Measurements from ENCODE around the gene ATP8A2. TPM values are rescaled to one million over a fixed set of nuclear protein-coding genes. Genes with fewer than 3 reads are reported as not detected.

ATP8A2 gene
- polyA plus RNA-seq, 1 donor from 2014 or later = 11.9 TPM

GRCh38 chr13:25391932-25392331 lies 20.2 kb downstream of the ATP8A2 start:
- TF ChIP-seq POLR2AphosphoS5 (IDR thresholded peaks at IDR 0.05) = no peak
- TF ChIP-seq EP300 (conservative IDR thresholded peaks at IDR 0.05; ENCODE audit: poor library complexity, severe bottlenecking) = no peak
- TF ChIP-seq EZH2 (IDR thresholded peaks at IDR 0.05; ENCODE audit: borderline replicate concordance, insufficient read depth, low read length, poor library complexity, severe bottlenecking) = no peak
- no peak for TF ChIP-seq SMC3 (conservative IDR thresholded peaks at IDR 0.05; ENCODE audit: poor library complexity)
- no peak for TF ChIP-seq MXI1 (conservative IDR thresholded peaks at IDR 0.05; ENCODE audit: poor library complexity, severe bottlenecking)
- no peak for TF ChIP-seq RAD21 (conservative IDR thresholded peaks at IDR 0.05)
- TF ChIP-seq REST (IDR thresholded peaks at IDR 0.05; ENCODE audit: borderline replicate concordance) = no peak
- no peak for TF ChIP-seq CTCF (IDR thresholded peaks at IDR 0.05; ENCODE audit: poor library complexity, severe bottlenecking)
- no peak for TF ChIP-seq TAF1 (IDR thresholded peaks at IDR 0.05; ENCODE audit: low read depth)
- Histone ChIP-seq H3K4me3 (ENCODE audit: low read length) (no peak overlapping the region), H2AFZ (ENCODE audit: low read depth, low read length) (no peak overlapping the region), H3K4me2 (ENCODE audit: low read length) (no peak overlapping the region), H3K9ac (ENCODE audit: low read length) (no peak overlapping the region), H3K9me3 (ENCODE audit: low read length) (no peaks in the 10 kb centered on the region), H3K9me2 (ENCODE audit: insufficient read depth, low read length) (no peaks in the 10 kb centered on the region), H3K36me3 (ENCODE audit: insufficient read depth, low read length) (no peaks in the 10 kb centered on the region), H3K27ac (ENCODE audit: low read length) (no peak overlapping the region), H4K20me1 (ENCODE audit: insufficient read depth) (no peaks in the 10 kb centered on the region), H3F3A (ENCODE audit: insufficient read depth, low read length, poor library complexity, severe bottlenecking) (no peaks in the 10 kb centered on the region), H3K27me3 (ENCODE audit: insufficient read depth, low read depth, low read length) (no peaks in the 10 kb centered on the region), H3K79me2 (replicated peaks; ENCODE audit: insufficient read depth, low read length) (no peaks in the 10 kb centered on the region)

GRCh38 chr13:25394402-25395060 lies 22.8 kb downstream of the ATP8A2 start:
- no peaks in the 10 kb centered on the region for H3K27me3 ChIP-seq (ENCODE audit: insufficient read depth, low read depth, low read length)
- H2AFZ ChIP-seq (ENCODE audit: low read depth, low read length) = no peak overlapping the region
- no peaks in the 10 kb centered on the region for H3K9me2 ChIP-seq (ENCODE audit: insufficient read depth, low read length)
- H3K9ac ChIP-seq (ENCODE audit: low read length) = no peak overlapping the region
- no peaks in the 10 kb centered on the region for H3F3A ChIP-seq (ENCODE audit: insufficient read depth, low read length, poor library complexity, severe bottlenecking)
- no peak overlapping the region for H3K4me3 ChIP-seq (ENCODE audit: low read length)
- no peaks in the 10 kb centered on the region for H3K9me3 ChIP-seq (ENCODE audit: low read length)
- H3K79me2 ChIP-seq (replicated peaks; ENCODE audit: insufficient read depth, low read length) = no peaks in the 10 kb centered on the region
- TF ChIP-seq EZH2 (IDR thresholded peaks at IDR 0.05; ENCODE audit: borderline replicate concordance, insufficient read depth, low read length, poor library complexity, severe bottlenecking) = no peak
- TF ChIP-seq EP300 (conservative IDR thresholded peaks at IDR 0.05; ENCODE audit: poor library complexity, severe bottlenecking) = no peak
- H4K20me1 ChIP-seq (ENCODE audit: insufficient read depth) = no peaks in the 10 kb centered on the region
- H3K4me2 ChIP-seq (ENCODE audit: low read length) = no peak overlapping the region
- no peak overlapping the region for H3K27ac ChIP-seq (ENCODE audit: low read length)
- H3K36me3 ChIP-seq (ENCODE audit: insufficient read depth, low read length) = no peaks in the 10 kb centered on the region
